GM12878 (cell line): ENCODE measurements around the gene ZNF625. TPM values are rescaled to one million over a fixed set of nuclear protein-coding genes. Genes with fewer than 3 reads are reported as not detected.

Experiments used
- ATAC-seq: fragments of 200-7000 bp; cut with Tn5 transposase; 3 replicates; pipeline ENCODE4 v1.9.1; 2020; ENCODE audit warnings: mild to moderate bottlenecking, moderate library complexity
- BruUV-seq: library from RNA; stranded (reverse); fragments of 400-500 nt; replicated peaks from 2 replicates; lab custom pipeline; 2021; lab: Mats Ljungman, UMichigan
- CTCF ChIA-PET: fragments of 300-600 bp; sonication (Branson Sonifier 250); formaldehyde crosslinking; extraction: SDS; loops from one replicate; lab custom pipeline; 2021; ENCODE audit warnings: inconsistent platforms; lab: Yijun Ruan, JAX
- POLR2A ChIA-PET: fragments of 350-600 bp; formaldehyde crosslinking; extraction: SDS; loops from one replicate; lab custom pipeline; 2021; ENCODE audit warnings: inconsistent platforms; lab: Charles Lee
- RAD21 ChIA-PET: fragments of 300-600 bp; sonication (Branson Sonifier 250); formaldehyde crosslinking; loops from one replicate; lab custom pipeline; 2023; ENCODE audit warnings: antibody characterized with exemption; ENCODE audit not compliant: unreplicated experiment; lab: Charles Lee
- SMC1A ChIA-PET: fragments of 300-600 bp; sonication (Branson Sonifier 250); formaldehyde crosslinking; loops from one replicate; lab custom pipeline; 2023; ENCODE audit not compliant: unreplicated experiment, uncharacterized antibody; lab: Charles Lee
- DNase-seq: peaks from one replicate; pipeline ENCODE4 v3.0.0-alpha.2; 2011; ENCODE audit warnings: low read depth, low spot score
- FAIRE-seq: peaks from 3 replicates; lab custom pipeline; 2011; peaks lifted over from hg19 to GRCh38; lab: Jason Lieb, UNC
- H2AFZ ChIP-seq: 2 replicates; pipeline ENCODE4 v1.6.0; 2011; ENCODE audit warnings: low read depth, low read length, control low read depth; ENCODE audit not compliant: control insufficient read depth
- H3K27ac ChIP-seq: 2 replicates; pipeline ENCODE4 v1.5.1; 2011; ENCODE audit warnings: control low read depth; ENCODE audit not compliant: control insufficient read depth, insufficient read depth
- H3K27me3 ChIP-seq, 2 experiments: replicated peaks in 1 of 2; 2 replicates each; pipeline versions ENCODE4 v1.6.0 to v1.6.1; 2011; ENCODE audit warnings: low read length in 1 of 2; ENCODE audit not compliant: control insufficient read depth in 2 of 2, insufficient read depth in 2 of 2
- H3K36me3 ChIP-seq, 2 experiments: 2 replicates each; pipeline ENCODE4 v1.5.1; 2011; ENCODE audit warnings: low read length in 1 of 2; ENCODE audit not compliant: control insufficient read depth in 2 of 2, insufficient read depth in 2 of 2
- H3K4me1 ChIP-seq: 2 replicates; pipeline ENCODE4 v1.6.1; 2011; ENCODE audit warnings: mild to moderate bottlenecking, low read length, moderate library complexity, mixed read lengths; ENCODE audit not compliant: control insufficient read depth, insufficient read depth
- H3K4me2 ChIP-seq: 2 replicates; pipeline ENCODE4 v1.6.0; 2011; ENCODE audit warnings: control low read depth; ENCODE audit not compliant: control insufficient read depth, insufficient read depth
- H3K4me3 ChIP-seq: fragments of 200-600 bp; sonication (generic); 2 replicates; pipeline ENCODE4 v1.5.1; 2016
- H3K79me2 ChIP-seq: 2 replicates; pipeline ENCODE4 v1.6.0; 2011; ENCODE audit warnings: low read length; ENCODE audit not compliant: control insufficient read depth, insufficient read depth
- H3K9ac ChIP-seq: 2 replicates; pipeline ENCODE4 v1.8.0; 2011; ENCODE audit warnings: low read length, control low read depth, mixed read lengths; ENCODE audit not compliant: control insufficient read depth, insufficient read depth
- H3K9me3 ChIP-seq: replicated peaks from 3 replicates; pipeline ENCODE4 v1.5.1; 2011; ENCODE audit warnings: mild to moderate bottlenecking, low read length; ENCODE audit not compliant: control insufficient read depth, insufficient read depth
- H4K20me1 ChIP-seq: 2 replicates; pipeline ENCODE4 v1.6.0; 2011; ENCODE audit not compliant: control insufficient read depth, insufficient read depth
- ASH2L ChIP-seq: fragments of 300-600, 200-600 bp; sonication (generic); IDR thresholded peaks from 2 replicates; pipeline ENCODE4 v1.6.1; 2017; ENCODE audit warnings: low read depth, mild to moderate bottlenecking, borderline replicate concordance
- CBX5 ChIP-seq: sonication (generic); IDR thresholded peaks from 2 replicates; pipeline ENCODE4 v1.6.1; 2016; ENCODE audit warnings: low read depth, moderate library complexity, mild to moderate bottlenecking, inconsistent platforms
- CREB1 ChIP-seq: IDR thresholded peaks from 2 replicates; pipeline ENCODE4 v1.6.1; 2012; ENCODE audit warnings: low read depth, mild to moderate bottlenecking, inconsistent platforms
- TBL1XR1 ChIP-seq: IDR thresholded peaks from 2 replicates; pipeline ENCODE4 v1.6.1; 2012; ENCODE audit warnings: low read depth, low read length, improper control_type of control experiment
- YY1 ChIP-seq: IDR thresholded peaks from 2 replicates; pipeline ENCODE4 v1.6.1; 2011; ENCODE audit warnings: low read depth, mild to moderate bottlenecking, low read length
- ZZZ3 ChIP-seq: IDR thresholded peaks from 2 replicates; pipeline ENCODE4 v1.6.1; 2011; ENCODE audit warnings: low read depth; ENCODE audit not compliant: control insufficient read depth, insufficient read length
- WGBS: methylation state at CpG from one replicate; pipeline ENCODE4 v1.1.6; 2016; ENCODE audit warnings: low lambda C conversion rate; ENCODE audit not compliant: insufficient replicate concordance, insufficient coverage; ENCODE audit errors: missing lambda C conversion rate; 5-methylcytosine and 5-hydroxymethylcytosine counted together
- in situ Hi-C: fragments of 300-500 bp; cut with MboI; formaldehyde crosslinking; loops from 9 replicates; pipeline ENCODE4 v1.14.3; 2018; ENCODE audit warnings: mixed read lengths
- intact Hi-C: fragments of 100-400 bp; cut with micrococcal nuclease; formaldehyde crosslinking; loops from one replicate; pipeline ENCODE4 v1.14.2; 2022; ENCODE audit not compliant: unreplicated experiment
- polyA plus RNA-seq, 11 experiments: library from polyadenylated mRNA; depleted of rRNA in 4 of 11; unstranded in 6 of 11; stranded (reverse) in 5 of 11; fragments of >200 nt; fragmentation: Nextera tagmentation in 4 of 11; fragmentation: Illumina TruSeq in 1 of 11; extraction: Ambion mirVana in 4 of 11; extraction: Trizol in 1 of 11; gene quantifications; 1 replicate in 1 of 11; 2 replicates in 10 of 11; pipeline versions ENCODE4 v1.2.1 to v1.2.3, GENCODE V29; 2011 to 2016; ENCODE audit warnings: inconsistent platforms in 2 of 11, missing spikeins in 2 of 11, low read depth in 1 of 11
- total RNA-seq, 4 experiments: library from RNA; depleted of rRNA in 3 of 4; stranded (reverse); fragments of >200 nt in 3 of 4; fragmentation: Illumina TruSeq in 1 of 4; extraction: Trizol in 1 of 4; gene quantifications; 2 replicates each; pipeline versions ENCODE4 v1.2.1 to v1.2.3, GENCODE V29; 2013 to 2021
- TF ChIP-seq, protein P1 (sequence below): fragments of 450-650 bp; IDR thresholded peaks from 2 replicates; pipeline ENCODE4 v1.6.1; 2017; ENCODE audit warnings: mild to moderate bottlenecking, low read depth, inconsistent platforms; ENCODE audit not compliant: poor library complexity, severe bottlenecking

Gene ZNF625
- total and polyA plus RNA-seq, 10 of the 15 experiments (the other 5 are each of a cell fraction or from before 2014, with no cell fraction given) = 0.52 to 5.0 (median 1.3) TPM

DNA sequence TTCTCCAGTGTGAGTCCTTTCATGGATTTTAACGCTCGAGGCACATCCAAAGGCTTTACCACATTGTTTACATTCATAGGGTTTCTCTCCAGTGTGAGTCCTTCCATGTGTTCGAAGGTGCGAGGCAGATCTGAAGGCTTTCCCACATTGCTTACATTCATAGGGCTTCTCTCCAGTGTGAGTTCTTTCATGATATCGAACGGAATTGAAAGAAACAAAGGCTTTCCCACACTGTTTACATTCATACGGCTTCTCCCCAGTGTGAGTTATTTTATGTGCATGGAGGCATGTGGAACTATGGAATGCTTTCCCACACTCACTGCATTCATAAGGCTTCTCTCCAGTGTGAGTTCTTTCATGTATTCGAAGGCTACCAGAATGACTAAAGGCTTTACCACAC lies 11.2 kb downstream of the ZNF625 start:
- no peak overlapping the region for H3K4me3 ChIP-seq
- no peak for FAIRE-seq
- H3K27me3 ChIP-seq = no peaks in the 10 kb centered on the region
- H2AFZ ChIP-seq = no peak overlapping the region
- H3K79me2 ChIP-seq = no peaks in the 10 kb centered on the region
- intact Hi-C loops = no loop called here
- H3K36me3 ChIP-seq = peaks cover 1 to 21% of the 10 kb centered on the region in 2 experiments
- no peak for DNase-seq
- TF ChIP-seq YY1 = no peak
- 0 out of 2 replicates have a peak, but pooled peaks have one; percentile 32 for TF ChIP-seq CBX5
- TF ChIP-seq, all 136 proteins: peak for 1
- Histone ChIP-seq H4K20me1 (no peaks in the 10 kb centered on the region), H3K9ac (no peak overlapping the region), H3K27ac (no peak overlapping the region), H3K4me1 (peaks cover 3% of the 10 kb centered on the region), H3K4me2 (no peak overlapping the region), H3K9me3 (peaks cover 14% of the 10 kb centered on the region)
- RAD21 ChIA-PET = no interaction called here
- POLR2A ChIA-PET = no interaction called here
- no peak for ATAC-seq
- SMC1A ChIA-PET = no interaction called here
- CTCF ChIA-PET = interaction anchor here (1.0 to 1.3 kb wide), 2 partner anchors 54 to 222 kb away, joined by 4 to 5 read pairs; no protein-coding TSS in a partner anchor
- in situ Hi-C loops = no loop called here
- WGBS = 96% methylated on average over 8 of the region's 8 CpGs
- BruUV-seq = TSS peak; percentile 40

DNA sequence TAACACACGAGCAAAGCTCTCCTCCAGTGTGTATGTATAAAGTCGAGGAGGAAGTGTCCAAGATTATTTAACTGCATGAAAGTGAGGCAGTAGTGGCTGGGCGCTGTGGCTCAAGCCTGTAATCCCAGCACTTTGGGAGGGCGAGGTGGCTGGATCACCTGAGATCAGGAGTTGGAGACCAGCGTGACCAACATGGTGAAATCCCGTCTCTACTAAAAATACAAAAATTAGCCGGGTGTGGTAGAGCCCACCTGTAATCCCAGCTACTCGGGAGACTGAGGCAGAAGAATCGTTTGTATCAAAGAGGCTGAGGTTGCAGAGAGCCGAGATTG lies 15.2 kb downstream of the ZNF625 start:
- peaks cover under 1 to 13% of the 10 kb centered on the region in 2 experiments for H3K36me3 ChIP-seq
- TF ChIP-seq ASH2L (no peak), ZZZ3 (no peak), TBL1XR1 (no peak), CBX5 (0 out of 2 replicates have a peak, but pooled peaks have one; percentile 7), CREB1 (no peak)
- TF ChIP-seq, protein P1, sequence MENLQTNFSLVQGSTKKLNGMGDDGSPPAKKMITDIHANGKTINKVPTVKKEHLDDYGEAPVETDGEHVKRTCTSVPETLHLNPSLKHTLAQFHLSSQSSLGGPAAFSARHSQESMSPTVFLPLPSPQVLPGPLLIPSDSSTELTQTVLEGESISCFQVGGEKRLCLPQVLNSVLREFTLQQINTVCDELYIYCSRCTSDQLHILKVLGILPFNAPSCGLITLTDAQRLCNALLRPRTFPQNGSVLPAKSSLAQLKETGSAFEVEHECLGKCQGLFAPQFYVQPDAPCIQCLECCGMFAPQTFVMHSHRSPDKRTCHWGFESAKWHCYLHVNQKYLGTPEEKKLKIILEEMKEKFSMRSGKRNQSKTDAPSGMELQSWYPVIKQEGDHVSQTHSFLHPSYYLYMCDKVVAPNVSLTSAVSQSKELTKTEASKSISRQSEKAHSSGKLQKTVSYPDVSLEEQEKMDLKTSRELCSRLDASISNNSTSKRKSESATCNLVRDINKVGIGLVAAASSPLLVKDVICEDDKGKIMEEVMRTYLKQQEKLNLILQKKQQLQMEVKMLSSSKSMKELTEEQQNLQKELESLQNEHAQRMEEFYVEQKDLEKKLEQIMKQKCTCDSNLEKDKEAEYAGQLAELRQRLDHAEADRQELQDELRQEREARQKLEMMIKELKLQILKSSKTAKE = no peak
- no peak overlapping the region for H3K27ac ChIP-seq
- ATAC-seq = no peak
- H3K4me1 ChIP-seq = peaks cover 3% of the 10 kb centered on the region
- H3K79me2 ChIP-seq = peaks cover 4% of the 10 kb centered on the region; the same call in 1 of the 2 replicates
- DNase-seq = no peak
- intact Hi-C loops = loop anchor here (1.0 to 2.0 kb wide), 6 partner anchors 51 to 344 kb away; no protein-coding TSS in a partner anchor
- H3K4me3 ChIP-seq = no peak overlapping the region
- H3K27me3 ChIP-seq = no peaks in the 10 kb centered on the region
- no peak overlapping the region for H3K9ac ChIP-seq
- in situ Hi-C loops = loop anchor here (5.0 kb wide), 4 partner anchors 84 to 344 kb away; partner anchors contain the start of gene ZNF491
- CTCF ChIA-PET = interaction anchor here (0.7 to 7.2 kb wide), 20 partner anchors 14 to 482 kb away, joined by 3 to 84 read pairs (median 9); partner anchors contain the start of genes ZNF491, ZNF625, ZNF700 and ZNF763
- peaks cover 11% of the 10 kb centered on the region for H3K9me3 ChIP-seq
- 24% methylated on average over 10 of the region's 10 CpGs for WGBS
- peak overlapping the region; percentile 69 for H3K4me2 ChIP-seq
- no peaks in the 10 kb centered on the region for H4K20me1 ChIP-seq
- SMC1A ChIA-PET = interaction anchor here (0.8 to 2.4 kb wide), 11 partner anchors 12 to 482 kb away, joined by 3 to 28 read pairs (median 7); partner anchors contain the start of genes ZNF491, ZNF700 and ZNF763
- FAIRE-seq = no peak
- POLR2A ChIA-PET = interaction anchor here (0.6 to 1.4 kb wide), 2 partner anchors 50 to 217 kb away, joined by 3 to 4 read pairs; no protein-coding TSS in a partner anchor
- no TSS peak for BruUV-seq
- RAD21 ChIA-PET = interaction anchor here (1.4 to 3.2 kb wide), 13 partner anchors 21 to 343 kb away, joined by 4 to 55 read pairs (median 13); partner anchors contain the start of genes ZNF136, ZNF491, ZNF563 and ZNF700
- no peak overlapping the region for H2AFZ ChIP-seq
